Lung (tissue), 12 donors: ENCODE data around the gene DAPK2. TPM values are rescaled to one million over a fixed set of nuclear protein-coding genes. Genes with fewer than 3 reads are reported as not detected.

Source experiments
- ATAC-seq: fragments of 200-7000 bp; cut with Tn5 transposase; one replicate; pipeline ENCODE4 v1.9.1; 2020; ENCODE audit warnings: moderate number of reproducible peaks; ENCODE audit not compliant: insufficient read depth, low FRiP score
- DNase-seq, 3 donors: peaks; one replicate each; pipeline ENCODE4 v3.0.0-alpha.2; 2013 to 2017
- H3K27ac ChIP-seq, 2 donors: one replicate each; pipeline ENCODE4 v1.5.1; 2013; ENCODE audit warnings: mild to moderate bottlenecking in 2 of 2, moderate library complexity in 2 of 2, control low read depth in 1 of 2, inconsistent platforms in 1 of 2, low read depth in 1 of 2, low read length in 1 of 2
- H3K27me3 ChIP-seq, 3 donors: one replicate each; pipeline ENCODE4 v1.5.1; 2013; ENCODE audit warnings: low read length in 2 of 3; ENCODE audit not compliant: control insufficient read depth in 3 of 3, insufficient read depth in 3 of 3
- H3K36me3 ChIP-seq, 4 donors: one replicate each; pipeline ENCODE4 v1.5.1; 2013; ENCODE audit warnings: low read length in 4 of 4, mild to moderate bottlenecking in 1 of 4, moderate library complexity in 1 of 4; ENCODE audit not compliant: control insufficient read depth in 4 of 4, insufficient read depth in 4 of 4
- H3K4me1 ChIP-seq, 5 donors: one replicate each; pipeline ENCODE4 v1.5.1; 2013; ENCODE audit warnings: low read length in 5 of 5, mild to moderate bottlenecking in 2 of 5, moderate library complexity in 1 of 5; ENCODE audit not compliant: control insufficient read depth in 5 of 5, insufficient read depth in 5 of 5
- H3K4me3 ChIP-seq: one replicate; pipeline ENCODE4 v1.5.1; 2013; ENCODE audit warnings: mild to moderate bottlenecking, control low read depth, moderate library complexity
- H3K9ac ChIP-seq, 2 donors: one replicate each; pipeline ENCODE4 v1.5.1; 2013; ENCODE audit warnings: low read length in 2 of 2, control low read depth in 1 of 2; ENCODE audit not compliant: insufficient read depth in 1 of 2
- H3K9me3 ChIP-seq, 4 donors: one replicate each; pipeline ENCODE4 v1.5.1; 2013; ENCODE audit warnings: low read length in 3 of 4, mild to moderate bottlenecking in 1 of 4, moderate library complexity in 1 of 4; ENCODE audit not compliant: control insufficient read depth in 4 of 4, insufficient read depth in 3 of 4
- CTCF ChIP-seq: IDR thresholded peaks from 2 replicates; pipeline ENCODE4 v1.5.1; 2012; ENCODE audit warnings: mild to moderate bottlenecking; ENCODE audit errors: control extremely low read depth, extremely low read depth
- WGBS, 2 donors: extraction: QIAGEN DNeasy Blood & Tissue Kit; methylation state at CpG; one replicate each; pipeline ENCODE4 v1.1.7; 2013; 5-methylcytosine and 5-hydroxymethylcytosine counted together
- polyA plus RNA-seq, 2 donors: library from polyadenylated mRNA; stranded (reverse); fragments of 200-250 nt; gene quantifications; one replicate each; pipeline ENCODE4 v1.2.1, GENCODE V29; 2013
- total RNA-seq, 2 donors: library from RNA; depleted of rRNA in 1 of 2; stranded (reverse); fragments of >200 nt in 1 of 2; gene quantifications; one replicate each; pipeline ENCODE4 v1.2.1, GENCODE V29; 2014 to 2021
- donor health status: control.
- donor health status: control.
- donor health status: Bipolar disorder and iron deficiency.
- donor health status: healthy.
- donor health status: DM: yes; HTN: yes; CAD: no.

The DAPK2 gene
- total and polyA plus RNA-seq, 4 donors, result 20.5 to 59.0 (median 49.1) TPM

GRCh38 chr15:63899193-63899592, 147.1 kb downstream of the DAPK2 start:
- no peak for TF ChIP-seq CTCF
- peaks cover 0 to 17% (median 6%) of the 10 kb centered on the region in 5 donors for H3K4me1 ChIP-seq
- no peak overlapping the region for H3K4me3 ChIP-seq
- peak overlapping the region in 1 of 2 donors; percentile 64 for H3K27ac ChIP-seq
- no peaks in the 10 kb centered on the region for H3K36me3 ChIP-seq
- no peak for DNase-seq
- no peak overlapping the region for H3K9ac ChIP-seq
- ATAC-seq, result no peak
- no peaks in the 10 kb centered on the region for H3K9me3 ChIP-seq
- H3K27me3 ChIP-seq, result no peaks in the 10 kb centered on the region
- WGBS, 2 donors, result 38% methylated on average over 7 of the region's 7 CpGs

DNA sequence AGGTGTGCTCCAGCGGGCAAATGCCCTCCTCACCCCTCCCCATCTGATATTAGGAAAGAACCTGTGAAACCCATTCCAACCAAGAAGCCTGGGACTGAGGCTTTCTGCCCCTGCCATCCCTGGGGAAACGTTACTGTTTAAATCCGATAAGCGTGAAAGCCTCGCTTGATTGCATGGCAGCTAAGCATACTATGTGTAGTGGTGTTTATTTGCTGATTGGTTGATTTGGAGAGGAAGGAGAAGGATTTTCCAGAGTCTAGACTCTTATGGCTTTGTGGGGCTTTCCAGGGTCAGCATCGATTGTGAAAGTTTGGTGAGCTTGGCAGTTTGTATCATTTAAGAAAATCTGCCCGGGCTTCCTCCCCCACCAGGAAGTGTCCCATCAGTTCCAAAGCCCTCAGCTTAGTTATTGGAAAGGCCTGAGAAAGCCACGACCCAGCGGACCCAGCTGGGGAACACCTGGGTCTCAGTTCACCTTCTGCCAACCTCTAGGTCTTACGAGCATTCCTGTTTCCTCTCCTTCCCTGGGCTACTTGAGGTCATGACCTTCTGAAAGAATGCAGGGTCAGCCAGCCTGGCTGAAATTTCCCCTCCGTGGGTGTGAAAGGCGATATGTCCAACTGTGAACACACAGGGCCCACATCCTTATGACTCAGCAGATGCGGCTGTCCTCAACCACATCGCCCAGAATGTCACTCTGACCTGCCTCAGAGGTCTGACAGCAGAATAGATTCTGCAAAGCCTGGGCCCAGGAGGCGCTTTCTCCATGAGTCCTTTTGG, 149.8 kb downstream of the DAPK2 start:
- WGBS, 2 donors, result 42 to 46% methylated on average over 15 of the region's 15 CpGs
- peak in 1 of 3 donors; percentile 23 for DNase-seq
- Histone ChIP-seq H3K4me3 (no peak overlapping the region), H3K27me3 (no peaks in the 10 kb centered on the region), H3K9ac (no peak overlapping the region), H3K4me1 (peaks cover 0 to 21% (median 6%) of the 10 kb centered on the region in 5 donors), H3K9me3 (no peaks in the 10 kb centered on the region), H3K36me3 (no peaks in the 10 kb centered on the region), H3K27ac (peak overlapping the region in 1 of 2 donors; percentile 27)
- no peak for TF ChIP-seq CTCF
- ATAC-seq, result peak; percentile 38

- Histone ChIP-seq H3K4me3 (no peak overlapping the region), H3K4me1 (peaks cover 0 to 21% (median 6%) of the 10 kb centered on the region in 5 donors), H3K36me3 (no peaks in the 10 kb centered on the region), H3K27me3 (no peaks in the 10 kb centered on the region), H3K27ac (no peak overlapping the region), H3K9ac (no peak overlapping the region), H3K9me3 (no peaks in the 10 kb centered on the region)
- no peak for TF ChIP-seq CTCF
- WGBS, 2 donors, result 60 to 83% methylated on average over 8 of the region's 8 CpGs
- ATAC-seq, result no peak
- DNase-seq, result no peak
Observed at GRCh38 chr15:63895787-63896218, 150.5 kb downstream of the DAPK2 start.

DNA sequence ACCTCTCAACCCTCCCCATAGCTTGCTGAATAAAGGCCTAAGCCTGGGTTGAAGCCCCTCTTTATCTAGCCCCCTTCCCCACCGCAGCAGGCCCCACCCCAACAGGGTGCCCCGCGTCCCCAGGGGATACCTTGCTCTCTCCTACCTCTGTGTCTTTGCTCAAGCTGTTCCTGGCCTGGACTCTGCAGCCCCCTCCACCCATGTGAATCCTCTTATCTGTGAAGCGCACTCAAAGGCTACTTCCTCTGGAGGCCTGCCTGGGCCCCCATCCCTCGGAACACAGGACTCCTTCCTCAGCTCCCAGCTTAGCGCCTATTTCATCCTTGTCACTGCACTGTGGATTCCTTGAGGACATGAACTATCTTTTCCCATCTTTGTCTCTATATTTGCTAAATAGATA, 151.1 kb downstream of the DAPK2 start:
- ATAC-seq, result no peak
- H3K4me3 ChIP-seq, result no peak overlapping the region
- no peaks in the 10 kb centered on the region for H3K27me3 ChIP-seq
- WGBS, 2 donors, result 55 to 57% methylated on average over 6 of the region's 6 CpGs
- no peaks in the 10 kb centered on the region for H3K36me3 ChIP-seq
- no peaks in the 10 kb centered on the region for H3K9me3 ChIP-seq
- no peak overlapping the region for H3K9ac ChIP-seq
- no peak for DNase-seq
- H3K4me1 ChIP-seq, result peaks cover 0 to 21% (median 6%) of the 10 kb centered on the region in 5 donors
- no peak for TF ChIP-seq CTCF
- no peak overlapping the region for H3K27ac ChIP-seq
